Naive thymus-derived CD4-positive, alpha-beta T cell (primary cell): ENCODE measurements around the gene SLC38A3. TPM values are rescaled to one million over a fixed set of nuclear protein-coding genes. Genes with fewer than 3 reads are reported as not detected.
A peak's percentile ranks its signal among the peaks of the same experiment; 100 is the strongest.

Experiments
- ATAC-seq: fragments of 150-1000 bp; cut with Tn5 transposase; 2 replicates; pipeline ENCODE4 v1.10.0; 2021; ENCODE audit warnings: mild to moderate bottlenecking, moderate library complexity
- CTCF ChIA-PET: fragments of 350-600 bp; sonication (Branson Sonifier 250); formaldehyde crosslinking; loops from one replicate; lab custom pipeline; 2021; ENCODE audit warnings: antibody characterized with exemption; lab: Charles Lee
- POLR2A ChIA-PET: fragments of 350-600 bp; sonication (Branson Sonifier 250); formaldehyde crosslinking; loops from one replicate; lab custom pipeline; 2021; ENCODE audit warnings: antibody characterized with exemption, inconsistent platforms; lab: Charles Lee
- DNase-seq, 9 donors: peaks; one replicate each; pipeline versions ENCODE4 v3.0.0 to v3.0.0-alpha.2; 2020 to 2022; ENCODE audit warnings: mixed read lengths in 1 of 9
- H3K27ac ChIP-seq: one replicate; pipeline ENCODE4 v1.7.0; 2013; ENCODE audit warnings: mild to moderate bottlenecking, low read depth, low read length, moderate library complexity
- H3K27me3 ChIP-seq, 2 donors: one replicate each; pipeline ENCODE4 v1.7.0; 2013; ENCODE audit warnings: low read length in 2 of 2, mild to moderate bottlenecking in 2 of 2, moderate library complexity in 2 of 2; ENCODE audit not compliant: control insufficient read depth in 2 of 2, insufficient read depth in 2 of 2
- H3K36me3 ChIP-seq, 3 experiments: 1 replicate in 2 of 3; 2 replicates in 1 of 3; pipeline ENCODE4 v1.7.0; 2013; ENCODE audit warnings: low read length in 3 of 3, mild to moderate bottlenecking in 3 of 3, moderate library complexity in 1 of 3; ENCODE audit not compliant: insufficient read depth in 3 of 3, control insufficient read depth in 2 of 3
- H3K4me1 ChIP-seq, 2 donors: one replicate each; pipeline ENCODE4 v1.7.0; 2013; ENCODE audit warnings: low read length in 2 of 2, mild to moderate bottlenecking in 2 of 2, moderate library complexity in 1 of 2; ENCODE audit not compliant: control insufficient read depth in 2 of 2, insufficient read depth in 2 of 2
- H3K4me3 ChIP-seq: 2 replicates; pipeline ENCODE4 v1.7.0; 2013; ENCODE audit warnings: mild to moderate bottlenecking, low read length
- H3K9me3 ChIP-seq, 3 experiments: 1 replicate in 2 of 3; 2 replicates in 1 of 3; pipeline ENCODE4 v1.7.0; 2013; ENCODE audit warnings: low read length in 3 of 3; ENCODE audit not compliant: control insufficient read depth in 2 of 3
- H3K27ac Mint-ChIP-seq, 9 donors: one replicate each; pipeline ENCODE4 v1.8.0; 2020 to 2022; ENCODE audit warnings: mixed read lengths in 9 of 9, mild to moderate bottlenecking in 8 of 9, moderate library complexity in 5 of 9, inconsistent platforms in 2 of 9
- H3K27me3 Mint-ChIP-seq, 5 donors: one replicate each; pipeline ENCODE4 v1.8.0; 2021 to 2022; ENCODE audit warnings: mixed read lengths in 5 of 5, mild to moderate bottlenecking in 1 of 5
- H3K36me3 Mint-ChIP-seq, 5 donors: one replicate each; pipeline ENCODE4 v1.8.0; 2020 to 2022; ENCODE audit warnings: mixed read lengths in 5 of 5, mild to moderate bottlenecking in 3 of 5, inconsistent platforms in 1 of 5
- H3K4me1 Mint-ChIP-seq, 7 donors: one replicate each; pipeline ENCODE4 v1.8.0; 2020 to 2022; ENCODE audit warnings: mixed read lengths in 7 of 7, mild to moderate bottlenecking in 3 of 7, inconsistent platforms in 1 of 7
- H3K4me3 Mint-ChIP-seq, 10 donors: one replicate each; pipeline ENCODE4 v1.8.0; 2020 to 2022; ENCODE audit warnings: mild to moderate bottlenecking in 10 of 10, mixed read lengths in 10 of 10, moderate library complexity in 6 of 10, inconsistent platforms in 2 of 10
- H3K9me3 Mint-ChIP-seq, 11 donors: one replicate each; pipeline ENCODE4 v1.8.0; 2020 to 2022; ENCODE audit warnings: mixed read lengths in 11 of 11, mild to moderate bottlenecking in 4 of 11, inconsistent platforms in 1 of 11, moderate library complexity in 1 of 11
- intact Hi-C, 2 donors: fragments of 100-400 bp; cut with micrococcal nuclease; formaldehyde crosslinking; loops; one replicate each; pipeline ENCODE4 v1.15.1; 2023
- polyA plus RNA-seq, 2 donors: library from polyadenylated mRNA; unstranded; fragments of 300-500 nt; fragmentation: Illumina TruSeq; gene quantifications; one replicate each; pipeline ENCODE4 v1.2.3, GENCODE V29; 2021
- total RNA-seq, 6 experiments: library from RNA in 5 of 6; stranded (reverse) in 5 of 6; gene quantifications; 1 replicate in 5 of 6; 2 replicates in 1 of 6; pipeline ENCODE4 v1.2.3 and lab custom pipeline; 2021 to 2026

The SLC38A3 gene
- total and polyA plus RNA-seq, 7 experiments from 2014 or later: 1.8 TPM; not detected in 6

DNA sequence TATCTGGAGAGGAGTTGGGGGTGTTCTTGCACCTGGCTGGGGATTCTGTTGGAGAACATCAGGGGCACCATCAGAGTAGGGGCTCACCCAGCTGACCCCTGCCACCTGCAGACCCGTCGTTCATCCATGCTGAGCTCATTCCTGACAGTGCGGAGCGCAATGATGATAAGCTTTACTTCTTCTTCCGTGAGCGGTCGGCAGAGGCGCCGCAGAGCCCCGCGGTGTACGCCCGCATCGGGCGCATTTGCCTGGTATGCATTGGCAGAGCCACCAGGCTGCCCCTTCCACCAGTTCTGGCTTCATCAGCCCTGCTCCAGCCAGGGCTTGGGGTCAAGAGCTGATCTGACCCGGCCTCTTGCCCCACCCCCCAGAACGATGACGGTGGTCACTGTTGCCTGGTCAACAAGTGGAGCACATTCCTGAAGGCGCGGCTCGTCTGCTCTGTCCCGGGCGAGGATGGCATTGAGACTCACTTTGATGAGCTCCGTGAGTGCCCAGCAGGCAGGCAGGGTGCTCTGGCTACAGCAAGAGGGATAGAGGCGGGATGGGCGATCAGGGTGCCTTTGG, 22.5 kb upstream of the SLC38A3 start:
- Mint-ChIP-seq H3K4me3 (no peak overlapping the region), H3K9me3 (no peaks in the 10 kb centered on the region), H3K27ac (no peak overlapping the region), H3K27me3 (no peaks in the 10 kb centered on the region), H3K4me1 (peaks cover 0 to 3% (median 0%) of the 10 kb centered on the region in 7 donors), H3K36me3 (no peaks in the 10 kb centered on the region)
- intact Hi-C loops: no loop called here
- ChIA-PET CTCF (interaction anchor here (0.9 to 1.3 kb wide), 2 partner anchors 11 to 43 kb away, joined by 3 read pairs; no protein-coding TSS in a partner anchor), POLR2A (no interaction called here)
- ATAC-seq (no peak), DNase-seq (no peak)
- Histone ChIP-seq H3K4me3 (no peak overlapping the region), H3K4me1 (no peaks in the 10 kb centered on the region), H3K27ac (no peak overlapping the region), H3K9me3 (no peaks in the 10 kb centered on the region), H3K36me3 (no peaks in the 10 kb centered on the region), H3K27me3 (no peaks in the 10 kb centered on the region)

DNA sequence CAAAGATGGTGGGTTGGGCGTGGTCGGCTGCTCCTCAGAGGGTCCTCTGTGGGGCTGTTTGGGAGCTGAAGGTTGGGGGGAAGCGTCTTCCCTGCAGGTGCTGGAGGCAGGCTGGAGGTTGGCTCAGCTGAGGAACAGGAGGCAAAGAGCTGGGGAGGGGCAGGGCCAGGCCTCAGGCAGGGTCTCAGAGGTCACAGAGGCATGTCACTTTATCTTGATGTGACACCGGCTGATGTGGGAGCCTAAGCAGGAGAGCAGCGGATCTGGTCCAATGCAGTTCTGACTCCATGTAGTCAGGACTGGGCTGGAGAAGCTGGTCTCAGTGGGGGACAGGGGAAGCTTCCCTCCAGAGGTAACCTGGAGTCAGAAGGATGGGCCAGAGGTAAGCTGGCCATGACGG, 21.3 kb upstream of the SLC38A3 start:
- H3K4me1 ChIP-seq: no peaks in the 10 kb centered on the region
- no peaks in the 10 kb centered on the region for H3K36me3 ChIP-seq
- ATAC-seq (no peak), DNase-seq (no peak)
- CTCF ChIA-PET: interaction anchor here (0.8 to 0.9 kb wide), 2 partner anchors 9 to 45 kb away, joined by 3 read pairs; no protein-coding TSS in a partner anchor
- Mint-ChIP-seq H3K9me3 (no peaks in the 10 kb centered on the region), H3K27me3 (no peaks in the 10 kb centered on the region), H3K4me1 (peaks cover 0 to 3% (median 0%) of the 10 kb centered on the region in 7 donors), H3K27ac (peak overlapping the region in 1 of 9 donors; percentile 45), H3K36me3 (no peaks in the 10 kb centered on the region), H3K4me3 (no peak overlapping the region)
- no peak overlapping the region for H3K4me3 ChIP-seq
- no peaks in the 10 kb centered on the region for H3K27me3 ChIP-seq
- H3K27ac ChIP-seq: no peak overlapping the region
- POLR2A ChIA-PET: no interaction called here
- intact Hi-C loops: no loop called here
- no peaks in the 10 kb centered on the region for H3K9me3 ChIP-seq

DNA sequence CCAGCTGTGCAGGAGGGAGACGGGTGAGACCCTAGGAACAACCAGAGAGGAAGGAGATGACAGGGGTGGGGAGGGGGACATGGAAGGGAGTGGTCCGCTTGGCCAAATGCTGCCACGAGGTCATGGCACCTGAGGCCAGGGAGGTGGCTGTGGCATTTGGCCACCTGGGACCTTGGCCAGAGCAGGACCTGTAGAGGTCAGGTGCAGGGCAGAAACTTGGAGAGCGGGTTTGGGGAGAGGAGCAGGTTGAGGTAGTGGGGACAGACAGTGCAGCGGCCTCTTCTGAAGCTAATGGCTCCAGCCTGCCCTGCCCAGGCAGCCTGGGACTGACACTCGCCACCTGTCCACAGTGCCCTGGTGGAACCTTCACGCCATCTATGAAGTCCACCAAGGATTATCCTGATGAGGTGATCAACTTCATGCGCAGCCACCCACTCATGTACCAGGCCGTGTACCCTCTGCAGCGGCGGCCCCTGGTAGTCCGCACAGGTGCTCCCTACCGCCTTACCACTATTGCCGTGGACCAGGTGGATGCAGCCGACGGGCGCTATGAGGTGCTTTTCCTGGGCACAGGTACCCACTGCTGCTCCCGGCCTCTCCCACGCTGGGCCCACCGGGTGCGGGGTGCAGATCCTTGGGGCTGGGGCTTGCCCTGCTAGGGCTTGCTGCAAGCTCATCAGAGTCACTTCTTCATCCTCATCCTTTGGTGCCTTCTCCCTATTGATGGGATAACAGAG, 20.7 kb upstream of the SLC38A3 start:
- no peaks in the 10 kb centered on the region for H3K36me3 Mint-ChIP-seq
- DNase-seq: no peak
- no peak overlapping the region for H3K27ac Mint-ChIP-seq
- Histone ChIP-seq H3K27me3 (no peaks in the 10 kb centered on the region), H3K4me1 (no peaks in the 10 kb centered on the region), H3K27ac (no peak overlapping the region), H3K9me3 (no peaks in the 10 kb centered on the region), H3K4me3 (no peak overlapping the region), H3K36me3 (no peaks in the 10 kb centered on the region)
- no peak for ATAC-seq
- peaks cover 0 to 3% (median 0%) of the 10 kb centered on the region in 7 donors for H3K4me1 Mint-ChIP-seq
- no peaks in the 10 kb centered on the region for H3K27me3 Mint-ChIP-seq
- no peaks in the 10 kb centered on the region for H3K9me3 Mint-ChIP-seq
- intact Hi-C loops: no loop called here
- POLR2A ChIA-PET: no interaction called here
- CTCF ChIA-PET: interaction anchor here (0.9 kb wide), 1 partner anchor 8 kb away, joined by 3 read pairs; no protein-coding TSS in a partner anchor
- H3K4me3 Mint-ChIP-seq: no peak overlapping the region

DNA sequence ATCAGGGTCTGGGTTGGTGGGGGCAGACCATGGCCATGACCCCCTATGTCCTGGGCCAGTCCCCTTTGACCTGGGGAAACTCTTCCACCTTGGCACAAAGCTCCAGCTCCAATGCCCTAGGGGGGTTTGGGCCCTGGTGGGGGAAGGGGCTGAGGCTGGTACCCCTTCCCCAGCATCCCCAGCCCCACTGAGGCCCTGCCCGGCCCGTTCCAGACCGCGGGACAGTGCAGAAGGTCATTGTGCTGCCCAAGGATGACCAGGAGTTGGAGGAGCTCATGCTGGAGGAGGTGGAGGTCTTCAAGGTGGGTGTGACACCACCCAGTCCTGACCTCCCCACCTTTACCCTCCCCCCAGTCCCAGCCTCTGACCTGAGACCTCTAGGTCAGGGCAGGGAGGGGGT, 19.8 kb upstream of the SLC38A3 start:
- Mint-ChIP-seq H3K27me3 (no peaks in the 10 kb centered on the region), H3K4me3 (no peak overlapping the region), H3K4me1 (peaks cover 0 to 2% (median 0%) of the 10 kb centered on the region in 7 donors), H3K36me3 (no peaks in the 10 kb centered on the region), H3K27ac (no peak overlapping the region), H3K9me3 (no peaks in the 10 kb centered on the region)
- ChIA-PET CTCF (no interaction called here), POLR2A (no interaction called here)
- Histone ChIP-seq H3K36me3 (no peaks in the 10 kb centered on the region), H3K4me1 (no peaks in the 10 kb centered on the region), H3K27ac (no peak overlapping the region), H3K9me3 (no peaks in the 10 kb centered on the region), H3K4me3 (no peak overlapping the region), H3K27me3 (no peaks in the 10 kb centered on the region)
- intact Hi-C loops: no loop called here
- no peak for ATAC-seq
- DNase-seq: no peak

DNA sequence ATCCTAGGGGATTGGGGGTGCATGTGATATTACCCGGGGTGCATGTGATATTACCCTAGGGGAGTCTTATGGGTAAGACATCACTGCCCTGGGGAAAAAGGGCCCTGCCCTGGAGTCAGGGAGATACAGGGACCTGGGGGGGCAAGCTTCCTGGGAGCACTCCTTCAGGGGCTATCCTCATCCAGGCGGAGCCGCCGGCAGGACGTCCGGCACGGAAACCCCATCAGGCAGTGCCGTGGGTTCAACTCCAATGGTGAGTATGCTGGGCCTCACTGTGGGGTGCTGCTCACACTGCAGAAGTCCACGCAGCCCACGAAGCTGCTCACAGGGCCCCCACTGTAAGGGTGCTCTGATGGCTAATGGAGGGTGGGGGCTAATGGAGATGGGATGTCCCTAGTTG, 19.0 kb upstream of the SLC38A3 start:
- H3K9me3 Mint-ChIP-seq: no peaks in the 10 kb centered on the region
- intact Hi-C loops: no loop called here
- H3K4me1 Mint-ChIP-seq: peaks cover 0 to 2% (median 0%) of the 10 kb centered on the region in 7 donors
- Histone ChIP-seq H3K27me3 (no peaks in the 10 kb centered on the region), H3K9me3 (no peaks in the 10 kb centered on the region), H3K4me3 (no peak overlapping the region), H3K27ac (no peak overlapping the region), H3K4me1 (no peaks in the 10 kb centered on the region), H3K36me3 (no peaks in the 10 kb centered on the region)
- H3K36me3 Mint-ChIP-seq: no peaks in the 10 kb centered on the region
- ChIA-PET POLR2A (interaction anchor here (0.7 kb wide), 1 partner anchor 17 kb away, joined by 3 read pairs; no protein-coding TSS in a partner anchor), CTCF (no interaction called here)
- ATAC-seq (no peak), DNase-seq (no peak)
- H3K27me3 Mint-ChIP-seq: no peaks in the 10 kb centered on the region
- no peak overlapping the region for H3K27ac Mint-ChIP-seq
- no peak overlapping the region for H3K4me3 Mint-ChIP-seq

DNA sequence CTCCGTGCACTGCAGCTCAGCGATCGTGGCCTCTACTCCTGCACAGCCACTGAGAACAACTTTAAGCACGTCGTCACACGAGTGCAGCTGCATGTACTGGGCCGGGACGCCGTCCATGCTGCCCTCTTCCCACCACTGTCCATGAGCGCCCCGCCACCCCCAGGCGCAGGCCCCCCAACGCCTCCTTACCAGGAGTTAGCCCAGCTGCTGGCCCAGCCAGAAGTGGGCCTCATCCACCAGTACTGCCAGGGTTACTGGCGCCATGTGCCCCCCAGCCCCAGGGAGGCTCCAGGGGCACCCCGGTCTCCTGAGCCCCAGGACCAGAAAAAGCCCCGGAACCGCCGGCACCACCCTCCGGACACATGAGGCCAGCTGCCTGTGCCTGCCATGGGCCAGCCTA, 17.3 kb upstream of the SLC38A3 start:
- ATAC-seq (no peak), DNase-seq (no peak)
- no peaks in the 10 kb centered on the region for H3K36me3 Mint-ChIP-seq
- POLR2A ChIA-PET: no interaction called here
- no peak overlapping the region for H3K4me3 ChIP-seq
- H3K27me3 ChIP-seq: no peaks in the 10 kb centered on the region
- H3K4me1 Mint-ChIP-seq: peaks cover 0 to 4% (median 1%) of the 10 kb centered on the region in 7 donors
- H3K9me3 ChIP-seq: no peaks in the 10 kb centered on the region
- CTCF ChIA-PET: no interaction called here
- no peak overlapping the region for H3K27ac ChIP-seq
- no peaks in the 10 kb centered on the region for H3K9me3 Mint-ChIP-seq
- H3K27me3 Mint-ChIP-seq: peaks cover 0 to 3% (median 3%) of the 10 kb centered on the region in 5 donors
- intact Hi-C loops: no loop called here
- H3K27ac Mint-ChIP-seq: no peak overlapping the region
- H3K4me3 Mint-ChIP-seq: no peak overlapping the region
- no peaks in the 10 kb centered on the region for H3K36me3 ChIP-seq
- no peaks in the 10 kb centered on the region for H3K4me1 ChIP-seq
